Adrenal gland (tissue), 12 donors: Measurements from ENCODE around the gene TEX53. TPM values are rescaled to one million over a fixed set of nuclear protein-coding genes. Genes with fewer than 3 reads are reported as not detected.

Source experiments
- DNase-seq, 7 donors: peaks; one replicate each; pipeline ENCODE4 v3.0.0-alpha.2; 2019 to 2020
- H3K27ac ChIP-seq, 5 donors: fragments of 200-600 bp; sonication (generic) in 4 of 5; 1 replicate in 3 of 5; 2 replicates in 2 of 5; pipeline versions ENCODE4 v1.5.1 to v1.8.0; 2016 to 2020; ENCODE audit warnings: mild to moderate bottlenecking in 1 of 5
- H3K27me3 ChIP-seq: fragments of 200-600 bp; 2 replicates; pipeline ENCODE4 v1.8.0; 2021
- H3K36me3 ChIP-seq, 2 donors: fragments of 200-600 bp; replicated peaks in 1 of 2; 1 replicate in 1 of 2; 2 replicates in 1 of 2; pipeline versions ENCODE4 v1.5.1 to v1.8.0; 2018 to 2022
- H3K4me1 ChIP-seq, 2 donors: fragments of 200-600 bp; replicated peaks in 1 of 2; 1 replicate in 1 of 2; 2 replicates in 1 of 2; pipeline versions ENCODE4 v1.5.1 to v1.8.0; 2018 to 2021
- H3K4me3 ChIP-seq, 4 donors: fragments of 200-600 bp; sonication (generic) in 3 of 4; one replicate each; pipeline ENCODE4 v1.5.1; 2016 to 2018
- H3K9me3 ChIP-seq, 3 donors: fragments of 200-600 bp; sonication (generic) in 1 of 3; replicated peaks in 1 of 3; 1 replicate in 2 of 3; 2 replicates in 1 of 3; pipeline versions ENCODE4 v1.5.1 to v1.8.0; 2016 to 2021
- CTCF ChIP-seq, 6 experiments: fragments of 450-650 bp in 4 of 6; fragments of 200-600 bp in 2 of 6; sonication (generic) in 1 of 6; IDR thresholded peaks; 1 replicate in 5 of 6; 2 replicates in 1 of 6; pipeline versions ENCODE4 v1.5.1 to v1.8.0; 2016 to 2021; ENCODE audit warnings: antibody characterized with exemption in 6 of 6, mild to moderate bottlenecking in 2 of 6, moderate library complexity in 1 of 6
- POLR2A ChIP-seq, 2 donors: fragments of 450-650 bp; IDR thresholded peaks; one replicate each; pipeline ENCODE4 v1.6.1; 2017; ENCODE audit warnings: antibody characterized with exemption in 2 of 2, mild to moderate bottlenecking in 2 of 2, moderate library complexity in 1 of 2
- WGBS, 4 donors: extraction: QIAGEN DNeasy Blood & Tissue Kit in 2 of 4; methylation state at CpG; one replicate each; pipeline versions ENCODE4 v1.1.5 to v1.1.7; 2013 to 2017; 5-methylcytosine and 5-hydroxymethylcytosine counted together
- intact Hi-C, 2 donors: fragments of 100-400 bp; cut with DNase I; formaldehyde crosslinking; loops; one replicate each; pipeline versions ENCODE4 v1.14.1 to v1.15.0; 2022 to 2023
- polyA plus RNA-seq, 3 donors: library from polyadenylated mRNA; stranded (reverse); fragments of 200-250 nt in 2 of 3; fragments of 350-450 nt in 1 of 3; fragmentation: Illumina TruSeq in 1 of 3; extraction: RNeasy Lipid Tissue Mini Kit (QIAGEN cat#74804) in 1 of 3; gene quantifications; one replicate each; pipeline ENCODE4 v1.2.3, GENCODE V29; 2013 to 2014
- total RNA-seq, 9 donors: library from RNA; depleted of rRNA in 4 of 9; stranded (reverse); fragments of >200 nt in 4 of 9; fragments of 120-200 nt in 1 of 9; fragmentation: NEBNext Ultra II Directional in 1 of 9; extraction: Animal tissue kit (Norgen Biotek cat#: 25700) in 1 of 9; gene quantifications; one replicate each; pipeline versions ENCODE4 v1.1.0 to v1.2.4, GENCODE V29; 2013 to 2023
- donor health status: healthy with polysubstance abuse.
- donor health status: Bipolar disorder and iron deficiency.
- donor health status: DM: yes; HTN: yes; CAD: no.
- donor health status: DM: no; HTN: no; CAD: no.
- donor health status: DM: no; HTN: no; CAD: no.
- donor health status: DM: yes; HTN: yes; CAD: no.

The TEX53 gene
- total and polyA plus RNA-seq, 12 donors = not detected

GRCh38 chr9:114685951-114686350, 28.3 kb upstream of the TEX53 start:
- H3K4me3 ChIP-seq = no peak overlapping the region
- 74 to 83% (median 77%) methylated on average over 5 of the region's 5 CpGs for WGBS, 4 donors
- no peaks in the 10 kb centered on the region for H3K36me3 ChIP-seq
- H3K27ac ChIP-seq = no peak overlapping the region
- no peaks in the 10 kb centered on the region for H3K4me1 ChIP-seq
- intact Hi-C loops = loop anchor here in 1 of 2 donors (10.0 kb wide), 1 partner anchor 229 kb away; no protein-coding TSS in a partner anchor
- H3K27me3 ChIP-seq = no peaks in the 10 kb centered on the region
- no peak for DNase-seq
- TF ChIP-seq CTCF (IDR thresholded peaks at IDR 0.05) (no peak), POLR2A (IDR thresholded peaks at IDR 0.05) (no peak)
- H3K9me3 ChIP-seq = no peaks in the 10 kb centered on the region

- Histone ChIP-seq H3K36me3 (no peaks in the 10 kb centered on the region), H3K27me3 (no peaks in the 10 kb centered on the region), H3K9me3 (no peaks in the 10 kb centered on the region), H3K27ac (no peak overlapping the region), H3K4me1 (no peaks in the 10 kb centered on the region), H3K4me3 (no peak overlapping the region)
- DNase-seq = no peak
- intact Hi-C loops = loop anchor here (5.0 to 10.0 kb wide), 4 partner anchors 228 to 333 kb away; no protein-coding TSS in a partner anchor
- WGBS, 4 donors = 79 to 86% (median 81%) methylated on average over 6 of the region's 6 CpGs
- TF ChIP-seq CTCF (IDR thresholded peaks at IDR 0.05) (no peak), POLR2A (IDR thresholded peaks at IDR 0.05) (no peak)
Measured at GRCh38 chr9:114684036-114684435, 26.4 kb upstream of the TEX53 start.

- H3K27ac ChIP-seq = no peak overlapping the region
- no peaks in the 10 kb centered on the region for H3K4me1 ChIP-seq
- no peak overlapping the region for H3K4me3 ChIP-seq
- DNase-seq = no peak
- no peaks in the 10 kb centered on the region for H3K36me3 ChIP-seq
- 75 to 89% (median 80%) methylated on average over 3 of the region's 3 CpGs for WGBS, 4 donors
- H3K9me3 ChIP-seq = no peaks in the 10 kb centered on the region
- no peaks in the 10 kb centered on the region for H3K27me3 ChIP-seq
- TF ChIP-seq CTCF (IDR thresholded peaks at IDR 0.05) = no peak
- no peak for TF ChIP-seq POLR2A (IDR thresholded peaks at IDR 0.05)
- intact Hi-C loops = loop anchor here (5.0 to 10.0 kb wide), 4 partner anchors 229 to 334 kb away; no protein-coding TSS in a partner anchor
Measured at GRCh38 chr9:114682846-114683245, 25.2 kb upstream of the TEX53 start.

- WGBS, 4 donors = 43 to 54% (median 50%) methylated on average over 8 of the region's 8 CpGs
- Histone ChIP-seq H3K36me3 (no peaks in the 10 kb centered on the region), H3K27me3 (no peaks in the 10 kb centered on the region), H3K4me1 (no peaks in the 10 kb centered on the region), H3K4me3 (no peak within 1 kb of the TSS), H3K27ac (no peak within 1 kb of the TSS), H3K9me3 (no peaks in the 10 kb centered on the region)
- no peak for TF ChIP-seq POLR2A (IDR thresholded peaks at IDR 0.05)
- TF ChIP-seq CTCF (IDR thresholded peaks at IDR 0.05) = peak; percentile 41 to 70 (median 46)
- DNase-seq = peak; percentile 54 to 81 (median 68)
- intact Hi-C loops = loop anchor here (5.0 to 10.0 kb wide), 4 partner anchors 231 to 336 kb away; no protein-coding TSS in a partner anchor
Measured at GRCh38 chr9:114681594-114682332, 24.2 kb upstream of the TEX53 start, which contains the start of gene TEX48. TEX48 (minus strand) TSS chr9:114682192; CDS start chr9:114671723, 10,469 bp downstream.
